GM23248 (cell line): ENCODE measurements around the gene TTC22.

Experiments
- EZH2 ChIP-seq: fragments of 200-600 bp; sonication (generic); IDR thresholded peaks from 2 replicates; pipeline ENCODE4 v1.6.1; 2018; ENCODE audit warnings: antibody characterized with exemption, mild to moderate bottlenecking; ENCODE audit not compliant: insufficient read depth, poor library complexity, severe bottlenecking
- EZH2phosphoT487 ChIP-seq: fragments of 200-600 bp; sonication (generic); IDR thresholded peaks from 2 replicates; pipeline ENCODE4 v1.6.1; 2018; ENCODE audit warnings: antibody characterized with exemption, moderate library complexity, mild to moderate bottlenecking, low read depth; ENCODE audit not compliant: insufficient read depth

- TF ChIP-seq EZH2 (no peak), EZH2phosphoT487 (no peak)
These were observed 33.0 kb downstream of the TTC22 start for GRCh38 chr1:54768093-54768492.
